Thyroid gland (tissue), 4 donors: ENCODE results near the gene ACTR3C.
"Not testable (repeated sequence)": the region's sequence is repeated elsewhere in the genome, so short reads cannot be mapped to it uniquely, and the experiment has no call there.

Experiments used
- CTCF ChIP-seq, 6 experiments: fragments of 200-600 bp in 3 of 6; fragments of 450-650 bp in 3 of 6; sonication (generic) in 3 of 6; IDR thresholded peaks; one replicate each; pipeline ENCODE4 v1.5.1; 2016 to 2019; ENCODE audit warnings: antibody characterized with exemption in 6 of 6, mild to moderate bottlenecking in 2 of 6, inconsistent platforms in 1 of 6, moderate library complexity in 1 of 6
- POLR2A ChIP-seq, 2 donors: fragments of 450-650 bp; IDR thresholded peaks; one replicate each; pipeline ENCODE4 v1.6.1; 2017; ENCODE audit warnings: antibody characterized with exemption in 2 of 2, mild to moderate bottlenecking in 2 of 2, moderate library complexity in 1 of 2

DNA sequence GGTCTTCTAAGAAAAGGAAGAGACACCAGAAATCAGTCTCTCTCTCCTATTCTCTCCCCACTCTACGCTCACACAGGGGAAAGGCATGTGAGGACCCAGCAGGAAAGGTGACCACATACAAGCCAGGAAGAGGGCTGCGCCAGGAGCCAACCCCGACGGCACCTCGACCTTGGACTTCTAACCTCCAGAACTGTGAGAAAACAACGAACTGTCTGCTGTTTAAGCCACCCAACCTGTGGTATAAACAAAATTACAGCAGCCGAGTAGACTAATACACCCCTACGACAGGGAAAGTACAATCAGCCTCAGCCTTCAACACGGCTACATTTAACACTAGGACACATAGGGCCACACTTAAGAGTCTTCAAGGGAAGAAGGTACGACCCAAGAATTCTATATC lies 26.5 kb downstream of the ACTR3C start:
- not testable (repeated sequence) for TF ChIP-seq CTCF, POLR2A (IDR thresholded peaks at IDR 0.05)
